ENCODE results near the gene DISP1.

The DISP1 gene

GRCh38 chr1:222814536-222815439 is at the start of gene DISP1:
TSS of gene DISP1 (plus strand) at chr1:222815039. CDS start at chr1:222942824, 127,785 bp downstream.
- in situ Hi-C loops (cut with MboI; ENCODE audit: low pct_unique_long_range_greater_than_20kb, low sequenced_read_pairs, unreplicated experiment) = no loop called here
- TF ChIP-seq CTCF (IDR thresholded peaks at IDR 0.05; ENCODE audit: extremely low read depth, insufficient read depth, missing control alignments) = no peak
- DNase-seq (ENCODE audit: low spot score) = peak; percentile 88

- TF ChIP-seq CTCF (IDR thresholded peaks at IDR 0.05; ENCODE audit: extremely low read depth, insufficient read depth, missing control alignments) = no peak
- in situ Hi-C loops (cut with MboI; ENCODE audit: low pct_unique_long_range_greater_than_20kb, low sequenced_read_pairs, unreplicated experiment) = no loop called here
- no peak for DNase-seq (ENCODE audit: low spot score)
Observed at GRCh38 chr1:222767152-222767571, 47.7 kb upstream of the DISP1 start.

GRCh38 chr1:222768592-222768991 is 46.2 kb upstream of the DISP1 start:
- no peak for DNase-seq (ENCODE audit: low spot score)
- no peak for TF ChIP-seq CTCF (IDR thresholded peaks at IDR 0.05; ENCODE audit: extremely low read depth, insufficient read depth, missing control alignments)
- in situ Hi-C loops (cut with MboI; ENCODE audit: low pct_unique_long_range_greater_than_20kb, low sequenced_read_pairs, unreplicated experiment) = no loop called here

GRCh38 chr1:222769181-222769580 is 45.7 kb upstream of the DISP1 start:
- no peak for DNase-seq (ENCODE audit: low spot score)
- in situ Hi-C loops (cut with MboI; ENCODE audit: low pct_unique_long_range_greater_than_20kb, low sequenced_read_pairs, unreplicated experiment) = no loop called here
- peak; percentile 13 for TF ChIP-seq CTCF (IDR thresholded peaks at IDR 0.05; ENCODE audit: extremely low read depth, insufficient read depth, missing control alignments)

GRCh38 chr1:222769971-222770620 is 44.7 kb upstream of the DISP1 start:
- no peak for TF ChIP-seq CTCF (IDR thresholded peaks at IDR 0.05; ENCODE audit: extremely low read depth, insufficient read depth, missing control alignments)
- DNase-seq (ENCODE audit: low spot score) = no peak
- in situ Hi-C loops (cut with MboI; ENCODE audit: low pct_unique_long_range_greater_than_20kb, low sequenced_read_pairs, unreplicated experiment) = no loop called here

- in situ Hi-C loops (cut with MboI; ENCODE audit: low pct_unique_long_range_greater_than_20kb, low sequenced_read_pairs, unreplicated experiment) = no loop called here
- no peak for DNase-seq (ENCODE audit: low spot score)
- no peak for TF ChIP-seq CTCF (IDR thresholded peaks at IDR 0.05; ENCODE audit: extremely low read depth, insufficient read depth, missing control alignments)
Observed at GRCh38 chr1:222772996-222773379, 41.9 kb upstream of the DISP1 start.
